ENCODE measurements around the gene TMX2. TPM values are rescaled to one million over a fixed set of nuclear protein-coding genes. Genes with fewer than 3 reads are reported as not detected.

Gene TMX2
- total and polyA plus RNA-seq, 9 of the 15 experiments (the other 6 are each of a cell fraction or from before 2014, with no cell fraction given) = 176 to 433 (median 227) TPM

DNA sequence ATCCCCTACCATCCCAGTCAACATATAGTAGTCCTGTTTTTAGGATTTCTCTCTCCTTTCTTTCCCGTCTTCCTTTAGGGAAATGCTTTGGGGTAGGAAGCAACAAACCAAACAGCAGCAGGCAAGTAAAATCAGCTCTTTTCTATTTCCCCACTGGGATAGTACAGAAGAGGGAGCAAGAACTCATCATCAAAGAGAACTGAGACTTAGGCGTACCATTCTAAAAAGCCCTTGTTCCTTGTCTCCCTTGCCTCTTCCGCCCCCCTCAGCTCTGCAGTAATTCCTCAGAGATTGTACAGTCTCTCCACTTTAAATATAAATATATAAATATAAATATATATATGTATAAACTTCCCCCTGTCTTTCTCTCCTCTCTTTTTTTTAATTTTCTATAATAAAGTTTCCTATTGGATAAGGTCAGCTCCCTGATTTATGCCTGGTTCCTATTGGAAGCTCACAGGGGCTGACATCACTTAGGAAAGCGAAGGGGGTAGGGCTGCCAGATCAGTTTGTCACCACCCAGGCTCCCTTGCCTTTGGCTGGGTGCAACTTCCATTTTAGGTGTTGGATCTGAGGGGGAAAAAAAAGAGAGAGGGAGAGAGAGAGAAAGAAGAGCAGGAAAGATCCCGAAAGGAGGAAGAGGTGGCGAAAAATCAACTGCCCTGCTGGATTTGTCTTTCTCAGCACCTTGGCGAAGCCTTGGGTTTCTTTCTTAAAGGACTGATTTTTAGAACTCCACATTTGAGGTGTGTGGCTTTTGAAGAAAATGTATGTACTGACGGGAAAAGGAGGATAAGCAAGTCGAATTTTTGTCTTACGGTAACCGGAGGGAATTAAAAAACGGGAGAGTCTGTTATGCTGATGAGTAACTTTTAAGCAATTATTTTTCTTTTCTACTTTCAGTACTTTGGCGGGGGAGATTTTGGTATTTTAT, 49.2 kb downstream of the TMX2 start, which contains the start of gene CTNND1 (continued):
- TF ChIP-seq, protein P1, sequence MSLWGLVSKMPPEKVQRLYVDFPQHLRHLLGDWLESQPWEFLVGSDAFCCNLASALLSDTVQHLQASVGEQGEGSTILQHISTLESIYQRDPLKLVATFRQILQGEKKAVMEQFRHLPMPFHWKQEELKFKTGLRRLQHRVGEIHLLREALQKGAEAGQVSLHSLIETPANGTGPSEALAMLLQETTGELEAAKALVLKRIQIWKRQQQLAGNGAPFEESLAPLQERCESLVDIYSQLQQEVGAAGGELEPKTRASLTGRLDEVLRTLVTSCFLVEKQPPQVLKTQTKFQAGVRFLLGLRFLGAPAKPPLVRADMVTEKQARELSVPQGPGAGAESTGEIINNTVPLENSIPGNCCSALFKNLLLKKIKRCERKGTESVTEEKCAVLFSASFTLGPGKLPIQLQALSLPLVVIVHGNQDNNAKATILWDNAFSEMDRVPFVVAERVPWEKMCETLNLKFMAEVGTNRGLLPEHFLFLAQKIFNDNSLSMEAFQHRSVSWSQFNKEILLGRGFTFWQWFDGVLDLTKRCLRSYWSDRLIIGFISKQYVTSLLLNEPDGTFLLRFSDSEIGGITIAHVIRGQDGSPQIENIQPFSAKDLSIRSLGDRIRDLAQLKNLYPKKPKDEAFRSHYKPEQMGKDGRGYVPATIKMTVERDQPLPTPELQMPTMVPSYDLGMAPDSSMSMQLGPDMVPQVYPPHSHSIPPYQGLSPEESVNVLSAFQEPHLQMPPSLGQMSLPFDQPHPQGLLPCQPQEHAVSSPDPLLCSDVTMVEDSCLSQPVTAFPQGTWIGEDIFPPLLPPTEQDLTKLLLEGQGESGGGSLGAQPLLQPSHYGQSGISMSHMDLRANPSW (CRISPR knock-in tag; IDR thresholded peaks at IDR 0.05) = no peak
- no peak for TF ChIP-seq TFAM (CRISPR knock-in tag; conservative IDR thresholded peaks at IDR 0.05)
- TF ChIP-seq FOS (IDR thresholded peaks at IDR 0.05; ENCODE audit: extremely low read depth, insufficient read length) = peak; percentile 87
- peak; percentile 16; the same call in 1 of the 2 replicates for TF ChIP-seq ARID1B (IDR thresholded peaks at IDR 0.05)
- TF ChIP-seq RFX7 (CRISPR knock-in tag; IDR thresholded peaks at IDR 0.05) = no peak
- TF ChIP-seq, protein P2, sequence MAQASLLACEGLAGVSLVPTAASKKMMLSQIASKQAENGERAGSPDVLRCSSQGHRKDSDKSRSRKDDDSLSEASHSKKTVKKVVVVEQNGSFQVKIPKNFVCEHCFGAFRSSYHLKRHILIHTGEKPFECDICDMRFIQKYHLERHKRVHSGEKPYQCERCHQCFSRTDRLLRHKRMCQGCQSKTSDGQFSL (CRISPR knock-in tag; IDR thresholded peaks at IDR 0.05) = no peak
- TF ChIP-seq, protein P2 (tag; IDR thresholded peaks at IDR 0.05) = no peak; a peak in 1 of 4 replicates
- TF ChIP-seq, protein P3, sequence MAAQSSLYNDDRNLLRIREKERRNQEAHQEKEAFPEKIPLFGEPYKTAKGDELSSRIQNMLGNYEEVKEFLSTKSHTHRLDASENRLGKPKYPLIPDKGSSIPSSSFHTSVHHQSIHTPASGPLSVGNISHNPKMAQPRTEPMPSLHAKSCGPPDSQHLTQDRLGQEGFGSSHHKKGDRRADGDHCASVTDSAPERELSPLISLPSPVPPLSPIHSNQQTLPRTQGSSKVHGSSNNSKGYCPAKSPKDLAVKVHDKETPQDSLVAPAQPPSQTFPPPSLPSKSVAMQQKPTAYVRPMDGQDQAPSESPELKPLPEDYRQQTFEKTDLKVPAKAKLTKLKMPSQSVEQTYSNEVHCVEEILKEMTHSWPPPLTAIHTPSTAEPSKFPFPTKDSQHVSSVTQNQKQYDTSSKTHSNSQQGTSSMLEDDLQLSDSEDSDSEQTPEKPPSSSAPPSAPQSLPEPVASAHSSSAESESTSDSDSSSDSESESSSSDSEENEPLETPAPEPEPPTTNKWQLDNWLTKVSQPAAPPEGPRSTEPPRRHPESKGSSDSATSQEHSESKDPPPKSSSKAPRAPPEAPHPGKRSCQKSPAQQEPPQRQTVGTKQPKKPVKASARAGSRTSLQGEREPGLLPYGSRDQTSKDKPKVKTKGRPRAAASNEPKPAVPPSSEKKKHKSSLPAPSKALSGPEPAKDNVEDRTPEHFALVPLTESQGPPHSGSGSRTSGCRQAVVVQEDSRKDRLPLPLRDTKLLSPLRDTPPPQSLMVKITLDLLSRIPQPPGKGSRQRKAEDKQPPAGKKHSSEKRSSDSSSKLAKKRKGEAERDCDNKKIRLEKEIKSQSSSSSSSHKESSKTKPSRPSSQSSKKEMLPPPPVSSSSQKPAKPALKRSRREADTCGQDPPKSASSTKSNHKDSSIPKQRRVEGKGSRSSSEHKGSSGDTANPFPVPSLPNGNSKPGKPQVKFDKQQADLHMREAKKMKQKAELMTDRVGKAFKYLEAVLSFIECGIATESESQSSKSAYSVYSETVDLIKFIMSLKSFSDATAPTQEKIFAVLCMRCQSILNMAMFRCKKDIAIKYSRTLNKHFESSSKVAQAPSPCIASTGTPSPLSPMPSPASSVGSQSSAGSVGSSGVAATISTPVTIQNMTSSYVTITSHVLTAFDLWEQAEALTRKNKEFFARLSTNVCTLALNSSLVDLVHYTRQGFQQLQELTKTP (IDR thresholded peaks at IDR 0.05; ENCODE audit: low read depth in 1 of 2, partially characterized antibody in 2 of 2) = peak; percentile 66 to 89
- TF ChIP-seq, protein P4, sequence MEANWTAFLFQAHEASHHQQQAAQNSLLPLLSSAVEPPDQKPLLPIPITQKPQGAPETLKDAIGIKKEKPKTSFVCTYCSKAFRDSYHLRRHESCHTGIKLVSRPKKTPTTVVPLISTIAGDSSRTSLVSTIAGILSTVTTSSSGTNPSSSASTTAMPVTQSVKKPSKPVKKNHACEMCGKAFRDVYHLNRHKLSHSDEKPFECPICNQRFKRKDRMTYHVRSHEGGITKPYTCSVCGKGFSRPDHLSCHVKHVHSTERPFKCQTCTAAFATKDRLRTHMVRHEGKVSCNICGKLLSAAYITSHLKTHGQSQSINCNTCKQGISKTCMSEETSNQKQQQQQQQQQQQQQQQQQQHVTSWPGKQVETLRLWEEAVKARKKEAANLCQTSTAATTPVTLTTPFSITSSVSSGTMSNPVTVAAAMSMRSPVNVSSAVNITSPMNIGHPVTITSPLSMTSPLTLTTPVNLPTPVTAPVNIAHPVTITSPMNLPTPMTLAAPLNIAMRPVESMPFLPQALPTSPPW (CRISPR knock-in tag; IDR thresholded peaks at IDR 0.05) = peak; percentile 78
- TF ChIP-seq KAT8 (IDR thresholded peaks at IDR 0.05; ENCODE audit: low read depth) = peak; percentile 90
- TF ChIP-seq, protein P5, sequence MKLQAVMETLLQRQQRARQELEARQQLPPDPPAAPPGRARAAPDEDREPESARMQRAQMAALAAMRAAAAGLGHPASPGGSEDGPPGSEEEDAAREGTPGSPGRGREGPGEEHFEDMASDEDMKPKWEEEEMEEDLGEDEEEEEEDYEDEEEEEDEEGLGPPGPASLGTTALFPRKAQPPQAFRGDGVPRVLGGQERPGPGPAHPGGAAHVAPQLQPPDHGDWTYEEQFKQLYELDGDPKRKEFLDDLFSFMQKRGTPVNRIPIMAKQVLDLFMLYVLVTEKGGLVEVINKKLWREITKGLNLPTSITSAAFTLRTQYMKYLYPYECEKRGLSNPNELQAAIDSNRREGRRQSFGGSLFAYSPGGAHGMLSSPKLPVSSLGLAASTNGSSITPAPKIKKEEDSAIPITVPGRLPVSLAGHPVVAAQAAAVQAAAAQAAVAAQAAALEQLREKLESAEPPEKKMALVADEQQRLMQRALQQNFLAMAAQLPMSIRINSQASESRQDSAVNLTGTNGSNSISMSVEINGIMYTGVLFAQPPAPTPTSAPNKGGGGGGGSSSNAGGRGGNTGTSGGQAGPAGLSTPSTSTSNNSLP (IDR thresholded peaks at IDR 0.05; ENCODE audit: borderline replicate concordance, low read depth, low read length) = peak; percentile 37; the same call in 1 of the 2 replicates
- no peak for TF ChIP-seq KDM1A (IDR thresholded peaks at IDR 0.05)
- TF ChIP-seq MEF2D (tag; conservative IDR thresholded peaks at IDR 0.05; ENCODE audit: low read depth) = 0 out of 2 replicates have a peak, but pooled peaks have one; percentile 44
- TF ChIP-seq CREM (IDR thresholded peaks at IDR 0.05; ENCODE audit: low read depth) = peak; percentile 73
- peak; percentile 91 for TF ChIP-seq SUPT5H (IDR thresholded peaks at IDR 0.05)
- peak; percentile 90 for TF ChIP-seq PML (IDR thresholded peaks at IDR 0.05; ENCODE audit: low read length)
